ENCODE results near the gene KLK14. TPM values are rescaled to one million over a fixed set of nuclear protein-coding genes. Genes with fewer than 3 reads are reported as not detected.

KLK14 gene
- polyA plus RNA-seq, 2 of the 4 experiments (the other 2 are of a cell fraction) = 0.14 to 0.44 TPM

- Histone ChIP-seq H3K4me2 (no peak overlapping the region), H3K27ac (no peak overlapping the region), H3K4me1 (no peaks in the 10 kb centered on the region), H3K9me3 (peaks cover 23% of the 10 kb centered on the region), H3K4me3 (no peak overlapping the region)
- 30% methylated on average over 5 of the region's 5 CpGs for WGBS (ENCODE audit: missing lambda C conversion rate)
- peak; percentile 28 for FAIRE-seq
- ATAC-seq = no peak
- POLR2A ChIA-PET = no interaction called here
- DNase-seq (ENCODE audit: low read depth in 1 of 2, low spot score in 1 of 2) = no peak
- CTCF ChIA-PET = interaction anchor here (1.3 kb wide), 1 partner anchor 24 kb away, joined by 4 read pairs; no protein-coding TSS in a partner anchor
- TF ChIP-seq ZFP36 (IDR thresholded peaks at IDR 0.05; ENCODE audit: borderline replicate concordance, partially characterized antibody) (no peak), NFE2L2 (conservative IDR thresholded peaks at IDR 0.05; ENCODE audit: low read length) (no peak), HOXB5 (CRISPR knock-in tag; IDR thresholded peaks at IDR 0.05) (no peak), KDM1A (IDR thresholded peaks at IDR 0.05; ENCODE audit: low read depth) (no peak), TFCP2L1 (CRISPR knock-in tag; IDR thresholded peaks at IDR 0.05) (no peak), JUN (IDR thresholded peaks at IDR 0.05) (no peak), FOXS1 (CRISPR knock-in tag; IDR thresholded peaks at IDR 0.05) (no peak), HES2 (IDR thresholded peaks at IDR 0.05) (no peak), KDM5A (IDR thresholded peaks at IDR 0.05) (no peak), EP300 (IDR thresholded peaks at IDR 0.05) (no peak), GATA3 (IDR thresholded peaks at IDR 0.05; ENCODE audit: borderline replicate concordance) (no peak), PHF8 (IDR thresholded peaks at IDR 0.05; ENCODE audit: borderline replicate concordance, low read depth) (no peak), REST (IDR thresholded peaks at IDR 0.05) (no peak), RARB (CRISPR knock-in tag; IDR thresholded peaks at IDR 0.05) (no peak), ZNF302 (CRISPR knock-in tag; IDR thresholded peaks at IDR 0.05) (no peak)
- TF ChIP-seq, protein P1, sequence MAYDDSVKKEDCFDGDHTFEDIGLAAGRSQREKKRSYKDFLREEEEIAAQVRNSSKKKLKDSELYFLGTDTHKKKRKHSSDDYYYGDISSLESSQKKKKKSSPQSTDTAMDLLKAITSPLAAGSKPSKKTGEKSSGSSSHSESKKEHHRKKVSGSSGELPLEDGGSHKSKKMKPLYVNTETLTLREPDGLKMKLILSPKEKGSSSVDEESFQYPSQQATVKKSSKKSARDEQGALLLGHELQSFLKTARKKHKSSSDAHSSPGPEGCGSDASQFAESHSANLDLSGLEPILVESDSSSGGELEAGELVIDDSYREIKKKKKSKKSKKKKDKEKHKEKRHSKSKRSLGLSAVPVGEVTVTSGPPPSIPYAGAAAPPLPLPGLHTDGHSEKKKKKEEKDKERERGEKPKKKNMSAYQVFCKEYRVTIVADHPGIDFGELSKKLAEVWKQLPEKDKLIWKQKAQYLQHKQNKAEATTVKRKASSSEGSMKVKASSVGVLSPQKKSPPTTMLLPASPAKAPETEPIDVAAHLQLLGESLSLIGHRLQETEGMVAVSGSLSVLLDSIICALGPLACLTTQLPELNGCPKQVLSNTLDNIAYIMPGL (CRISPR knock-in tag; IDR thresholded peaks at IDR 0.05; ENCODE audit: borderline replicate concordance) = no peak
- TF ChIP-seq, protein P2, sequence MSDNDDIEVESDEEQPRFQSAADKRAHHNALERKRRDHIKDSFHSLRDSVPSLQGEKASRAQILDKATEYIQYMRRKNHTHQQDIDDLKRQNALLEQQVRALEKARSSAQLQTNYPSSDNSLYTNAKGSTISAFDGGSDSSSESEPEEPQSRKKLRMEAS (IDR thresholded peaks at IDR 0.05) = no peak
- TF ChIP-seq, protein P3, sequence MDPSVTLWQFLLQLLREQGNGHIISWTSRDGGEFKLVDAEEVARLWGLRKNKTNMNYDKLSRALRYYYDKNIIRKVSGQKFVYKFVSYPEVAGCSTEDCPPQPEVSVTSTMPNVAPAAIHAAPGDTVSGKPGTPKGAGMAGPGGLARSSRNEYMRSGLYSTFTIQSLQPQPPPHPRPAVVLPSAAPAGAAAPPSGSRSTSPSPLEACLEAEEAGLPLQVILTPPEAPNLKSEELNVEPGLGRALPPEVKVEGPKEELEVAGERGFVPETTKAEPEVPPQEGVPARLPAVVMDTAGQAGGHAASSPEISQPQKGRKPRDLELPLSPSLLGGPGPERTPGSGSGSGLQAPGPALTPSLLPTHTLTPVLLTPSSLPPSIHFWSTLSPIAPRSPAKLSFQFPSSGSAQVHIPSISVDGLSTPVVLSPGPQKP (IDR thresholded peaks at IDR 0.05; ENCODE audit: low read depth, low read length) = no peak
Observed at GRCh38 chr19:51070334-51071094, 12.2 kb downstream of the KLK14 start.

Measured in A549 (cell line).